Neural cell (in vitro differentiated cells): Measurements from ENCODE around the gene ZNF331.

Experiments
- CTCF ChIP-seq: fragments of 450-650 bp; IDR thresholded peaks from 2 replicates; pipeline ENCODE4 v1.5.1; 2014; ENCODE audit warnings: antibody characterized with exemption, mild to moderate bottlenecking, moderate library complexity; ENCODE audit not compliant: poor library complexity, severe bottlenecking
- EP300 ChIP-seq: fragments of 450-650 bp; conservative IDR thresholded peaks from 2 replicates; pipeline ENCODE4 v1.6.1; 2014; ENCODE audit warnings: antibody characterized with exemption, mild to moderate bottlenecking, moderate library complexity; ENCODE audit not compliant: poor library complexity, severe bottlenecking
- EZH2 ChIP-seq: fragments of 200-600, 300-800 bp; shearing (Covaris generic), sonication (generic); IDR thresholded peaks from 2 replicates; pipeline ENCODE4 v1.6.1; 2014; ENCODE audit warnings: antibody characterized with exemption, low read length, borderline replicate concordance, mild to moderate bottlenecking; ENCODE audit not compliant: insufficient read depth, poor library complexity, severe bottlenecking
- MXI1 ChIP-seq: fragments of 450-650 bp; conservative IDR thresholded peaks from 2 replicates; pipeline ENCODE4 v1.6.1; 2014; ENCODE audit warnings: antibody characterized with exemption, mild to moderate bottlenecking; ENCODE audit not compliant: poor library complexity, severe bottlenecking
- POLR2AphosphoS5 ChIP-seq: IDR thresholded peaks from 2 replicates; pipeline ENCODE4 v1.6.1; 2012
- TAF1 ChIP-seq: IDR thresholded peaks from 2 replicates; pipeline ENCODE4 v1.6.1; 2012; ENCODE audit warnings: low read depth
- TF ChIP-seq, protein P1 (sequence below): IDR thresholded peaks from 2 replicates; pipeline ENCODE4 v1.6.1; 2012; ENCODE audit warnings: borderline replicate concordance

DNA sequence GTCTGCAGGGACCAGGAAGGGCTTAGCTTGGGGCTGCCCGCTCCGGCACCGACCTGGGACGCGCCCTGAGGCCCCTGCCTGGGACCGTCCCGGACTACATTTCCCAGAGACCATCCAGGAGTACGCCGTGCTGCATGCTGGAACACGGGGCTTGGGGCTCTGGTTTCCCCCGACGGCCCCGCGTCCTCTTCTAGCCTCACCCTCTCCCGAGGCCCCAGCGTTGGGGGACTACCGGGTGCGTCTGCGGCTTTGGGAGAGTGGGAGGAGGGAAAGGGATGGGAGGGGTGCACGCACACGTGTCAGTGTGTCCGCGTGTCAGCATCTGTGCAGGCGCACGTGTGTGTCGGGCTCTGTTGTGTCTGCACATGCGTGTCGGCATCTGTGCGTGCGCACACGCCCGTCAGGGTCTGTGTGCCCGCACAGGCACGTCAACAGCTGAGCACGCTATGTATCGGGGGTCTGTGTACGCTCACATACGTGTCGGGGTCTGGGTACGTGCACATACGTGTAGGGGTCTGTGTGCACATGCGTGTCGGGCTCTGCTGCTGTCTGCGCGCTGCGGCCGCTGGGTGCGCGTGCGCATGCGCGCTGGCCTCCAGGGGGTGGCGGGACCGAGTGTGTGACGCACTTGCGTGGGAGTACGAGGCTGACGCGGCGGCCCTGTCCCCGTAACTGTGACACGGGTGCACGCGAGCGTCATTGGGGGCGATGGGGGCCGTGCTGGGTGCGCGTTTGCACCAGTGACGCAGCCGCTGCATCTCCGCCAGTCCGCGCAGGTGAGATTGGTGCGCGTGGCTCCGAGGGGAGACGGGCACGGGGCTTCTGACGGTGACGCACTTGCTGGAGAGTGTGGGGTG, at the start of gene ZNF331:
- TF ChIP-seq POLR2AphosphoS5, result peak; percentile 66
- TF ChIP-seq CTCF, result peak; percentile 81
- TF ChIP-seq EZH2, result no peak
- TF ChIP-seq MXI1, result peak; percentile 99
- TF ChIP-seq TAF1, result no peak
- peak; percentile 52 for TF ChIP-seq EP300
- TF ChIP-seq, protein P1, sequence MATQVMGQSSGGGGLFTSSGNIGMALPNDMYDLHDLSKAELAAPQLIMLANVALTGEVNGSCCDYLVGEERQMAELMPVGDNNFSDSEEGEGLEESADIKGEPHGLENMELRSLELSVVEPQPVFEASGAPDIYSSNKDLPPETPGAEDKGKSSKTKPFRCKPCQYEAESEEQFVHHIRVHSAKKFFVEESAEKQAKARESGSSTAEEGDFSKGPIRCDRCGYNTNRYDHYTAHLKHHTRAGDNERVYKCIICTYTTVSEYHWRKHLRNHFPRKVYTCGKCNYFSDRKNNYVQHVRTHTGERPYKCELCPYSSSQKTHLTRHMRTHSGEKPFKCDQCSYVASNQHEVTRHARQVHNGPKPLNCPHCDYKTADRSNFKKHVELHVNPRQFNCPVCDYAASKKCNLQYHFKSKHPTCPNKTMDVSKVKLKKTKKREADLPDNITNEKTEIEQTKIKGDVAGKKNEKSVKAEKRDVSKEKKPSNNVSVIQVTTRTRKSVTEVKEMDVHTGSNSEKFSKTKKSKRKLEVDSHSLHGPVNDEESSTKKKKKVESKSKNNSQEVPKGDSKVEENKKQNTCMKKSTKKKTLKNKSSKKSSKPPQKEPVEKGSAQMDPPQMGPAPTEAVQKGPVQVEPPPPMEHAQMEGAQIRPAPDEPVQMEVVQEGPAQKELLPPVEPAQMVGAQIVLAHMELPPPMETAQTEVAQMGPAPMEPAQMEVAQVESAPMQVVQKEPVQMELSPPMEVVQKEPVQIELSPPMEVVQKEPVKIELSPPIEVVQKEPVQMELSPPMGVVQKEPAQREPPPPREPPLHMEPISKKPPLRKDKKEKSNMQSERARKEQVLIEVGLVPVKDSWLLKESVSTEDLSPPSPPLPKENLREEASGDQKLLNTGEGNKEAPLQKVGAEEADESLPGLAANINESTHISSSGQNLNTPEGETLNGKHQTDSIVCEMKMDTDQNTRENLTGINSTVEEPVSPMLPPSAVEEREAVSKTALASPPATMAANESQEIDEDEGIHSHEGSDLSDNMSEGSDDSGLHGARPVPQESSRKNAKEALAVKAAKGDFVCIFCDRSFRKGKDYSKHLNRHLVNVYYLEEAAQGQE, result peak; percentile 6
